ENCODE measurements around the gene NEK7. TPM values are rescaled to one million over a fixed set of nuclear protein-coding genes. Genes with fewer than 3 reads are reported as not detected.

NEK7 gene
- total RNA-seq, 1 donor from 2014 or later = 63.2 TPM

GRCh38 chr1:198278943-198279342 lies 122.1 kb downstream of the NEK7 start:
- H3K27ac Mint-ChIP-seq = peak overlapping the region; percentile 47
- H3K4me3 Mint-ChIP-seq = no peak overlapping the region

GRCh38 chr1:198280080-198280479 lies 123.3 kb downstream of the NEK7 start:
- Mint-ChIP-seq H3K36me3 (peaks cover 19% of the 10 kb centered on the region), H3K27me3 (ENCODE audit: low read depth) (no peaks in the 10 kb centered on the region), H3K9me3 (no peaks in the 10 kb centered on the region), H3K4me3 (no peak overlapping the region), H3K27ac (no peak overlapping the region), H3K4me1 (peaks cover 16% of the 10 kb centered on the region)
- no peak for DNase-seq (ENCODE audit: low spot score in 2 of 2, unreplicated experiment in 2 of 2)
- TF ChIP-seq CTCF (IDR thresholded peaks at IDR 0.05; ENCODE audit: unreplicated experiment) = no peak

More at GRCh38 chr1:198278943-198279342, 122.1 kb downstream of the NEK7 start:
- Mint-ChIP-seq H3K9me3 (no peaks in the 10 kb centered on the region), H3K36me3 (peaks cover 15% of the 10 kb centered on the region), H3K4me1 (peaks cover 17% of the 10 kb centered on the region), H3K27me3 (ENCODE audit: low read depth) (no peaks in the 10 kb centered on the region)
- TF ChIP-seq CTCF (IDR thresholded peaks at IDR 0.05; ENCODE audit: unreplicated experiment) = no peak
- no peak for DNase-seq (ENCODE audit: low spot score in 2 of 2, unreplicated experiment in 2 of 2)

GRCh38 chr1:198281911-198282310 lies 125.1 kb downstream of the NEK7 start:
- no peak for DNase-seq (ENCODE audit: low spot score in 2 of 2, unreplicated experiment in 2 of 2)
- Mint-ChIP-seq H3K27ac (no peak overlapping the region), H3K9me3 (no peaks in the 10 kb centered on the region), H3K4me1 (peaks cover 10% of the 10 kb centered on the region), H3K27me3 (ENCODE audit: low read depth) (no peaks in the 10 kb centered on the region), H3K4me3 (no peak overlapping the region), H3K36me3 (peaks cover 34% of the 10 kb centered on the region)
- TF ChIP-seq CTCF (IDR thresholded peaks at IDR 0.05; ENCODE audit: unreplicated experiment) = no peak

GRCh38 chr1:198283222-198283621 lies 126.4 kb downstream of the NEK7 start:
- Mint-ChIP-seq H3K36me3 (peaks cover 35% of the 10 kb centered on the region), H3K4me1 (peaks cover 8% of the 10 kb centered on the region), H3K4me3 (no peak overlapping the region), H3K27ac (no peak overlapping the region), H3K27me3 (ENCODE audit: low read depth) (no peaks in the 10 kb centered on the region), H3K9me3 (no peaks in the 10 kb centered on the region)
- no peak for TF ChIP-seq CTCF (IDR thresholded peaks at IDR 0.05; ENCODE audit: unreplicated experiment)
- DNase-seq (ENCODE audit: low spot score in 2 of 2, unreplicated experiment in 2 of 2) = no peak

GRCh38 chr1:198287916-198288315 lies 131.1 kb downstream of the NEK7 start:
- no peak overlapping the region for H3K27ac Mint-ChIP-seq
- DNase-seq (ENCODE audit: low spot score in 2 of 2, unreplicated experiment in 2 of 2) = no peak
- H3K4me3 Mint-ChIP-seq = no peak overlapping the region
- peaks cover 19% of the 10 kb centered on the region for H3K36me3 Mint-ChIP-seq
- no peaks in the 10 kb centered on the region for H3K27me3 Mint-ChIP-seq (ENCODE audit: low read depth)
- H3K4me1 Mint-ChIP-seq = peaks cover 9% of the 10 kb centered on the region
- no peak for TF ChIP-seq CTCF (IDR thresholded peaks at IDR 0.05; ENCODE audit: unreplicated experiment)
- H3K9me3 Mint-ChIP-seq = no peaks in the 10 kb centered on the region

GRCh38 chr1:198290089-198290683 lies 133.4 kb downstream of the NEK7 start:
- Mint-ChIP-seq H3K4me3 (no peak overlapping the region), H3K27ac (no peak overlapping the region), H3K4me1 (peaks cover 7% of the 10 kb centered on the region), H3K27me3 (ENCODE audit: low read depth) (no peaks in the 10 kb centered on the region), H3K36me3 (peaks cover 17% of the 10 kb centered on the region), H3K9me3 (no peaks in the 10 kb centered on the region)
- no peak for TF ChIP-seq CTCF (IDR thresholded peaks at IDR 0.05; ENCODE audit: unreplicated experiment)
- no peak for DNase-seq (ENCODE audit: low spot score in 2 of 2, unreplicated experiment in 2 of 2)

All from mesothelial cell of epicardium (in vitro differentiated cells).